Osteocyte (in vitro differentiated cells): ENCODE results near the gene LRRN3. TPM values are rescaled to one million over a fixed set of nuclear protein-coding genes. Genes with fewer than 3 reads are reported as not detected.

ENCODE experiments used
- DNase-seq: peaks from one replicate; pipeline ENCODE4 v3.0.0; 2021; ENCODE audit warnings: mixed read lengths; ENCODE audit not compliant: unreplicated experiment; ENCODE audit errors: extremely low spot score
- H3K27ac Mint-ChIP-seq: one replicate; pipeline ENCODE4 v1.8.0; 2021; ENCODE audit warnings: mild to moderate bottlenecking, mixed read lengths; ENCODE audit not compliant: unreplicated experiment
- H3K27me3 Mint-ChIP-seq: one replicate; pipeline ENCODE4 v1.8.0; 2021; ENCODE audit warnings: mixed read lengths; ENCODE audit not compliant: unreplicated experiment
- H3K36me3 Mint-ChIP-seq: one replicate; pipeline ENCODE4 v1.8.0; 2021; ENCODE audit warnings: mixed read lengths; ENCODE audit not compliant: unreplicated experiment
- H3K4me1 Mint-ChIP-seq: one replicate; pipeline ENCODE4 v1.8.0; 2021; ENCODE audit warnings: mixed read lengths; ENCODE audit not compliant: unreplicated experiment
- H3K4me3 Mint-ChIP-seq: one replicate; pipeline ENCODE4 v1.8.0; 2021; ENCODE audit warnings: mild to moderate bottlenecking, moderate library complexity, mixed read lengths; ENCODE audit not compliant: unreplicated experiment
- H3K9me3 Mint-ChIP-seq: one replicate; pipeline ENCODE4 v1.8.0; 2021; ENCODE audit warnings: mixed read lengths; ENCODE audit not compliant: unreplicated experiment
- CTCF ChIP-seq: fragments of 200-600 bp; sonication (generic); IDR thresholded peaks from 2 replicates; pipeline ENCODE4 v1.5.0; 2021; ENCODE audit warnings: antibody characterized with exemption, mild to moderate bottlenecking, moderate library complexity
- total RNA-seq: library from RNA; stranded (reverse); gene quantifications from 2 replicates; pipeline ENCODE4 v1.2.1, GENCODE V29; 2021

The LRRN3 gene
- total RNA-seq, 1 donor from 2014 or later, result 0.56 TPM

- H3K27ac Mint-ChIP-seq, result no peak overlapping the region
- no peak for TF ChIP-seq CTCF
- no peaks in the 10 kb centered on the region for H3K27me3 Mint-ChIP-seq
- no peak overlapping the region for H3K4me3 Mint-ChIP-seq
- no peak for DNase-seq
- H3K36me3 Mint-ChIP-seq, result no peaks in the 10 kb centered on the region
- peaks cover 18% of the 10 kb centered on the region for H3K4me1 Mint-ChIP-seq
- no peaks in the 10 kb centered on the region for H3K9me3 Mint-ChIP-seq
Measured at GRCh38 chr7:111074748-111075146, 16.2 kb upstream of the LRRN3 start.

GRCh38 chr7:111075498-111075897, 15.4 kb upstream of the LRRN3 start:
- Mint-ChIP-seq H3K9me3 (no peaks in the 10 kb centered on the region), H3K36me3 (no peaks in the 10 kb centered on the region), H3K27me3 (no peaks in the 10 kb centered on the region), H3K4me3 (no peak overlapping the region), H3K4me1 (peaks cover 18% of the 10 kb centered on the region), H3K27ac (no peak overlapping the region)
- DNase-seq, result no peak
- TF ChIP-seq CTCF, result no peak

- no peak overlapping the region for H3K4me3 Mint-ChIP-seq
- DNase-seq, result no peak
- peaks cover 18% of the 10 kb centered on the region for H3K4me1 Mint-ChIP-seq
- H3K27ac Mint-ChIP-seq, result no peak overlapping the region
- no peaks in the 10 kb centered on the region for H3K9me3 Mint-ChIP-seq
- no peak for TF ChIP-seq CTCF
- H3K36me3 Mint-ChIP-seq, result no peaks in the 10 kb centered on the region
- no peaks in the 10 kb centered on the region for H3K27me3 Mint-ChIP-seq
Measured at GRCh38 chr7:111076205-111076604, 14.7 kb upstream of the LRRN3 start.

- H3K27me3 Mint-ChIP-seq, result no peaks in the 10 kb centered on the region
- no peaks in the 10 kb centered on the region for H3K9me3 Mint-ChIP-seq
- no peak for DNase-seq
- H3K4me1 Mint-ChIP-seq, result peaks cover 21% of the 10 kb centered on the region
- H3K4me3 Mint-ChIP-seq, result no peak overlapping the region
- no peak overlapping the region for H3K27ac Mint-ChIP-seq
- no peaks in the 10 kb centered on the region for H3K36me3 Mint-ChIP-seq
- no peak for TF ChIP-seq CTCF
Measured at GRCh38 chr7:111077001-111077400, 13.9 kb upstream of the LRRN3 start.

GRCh38 chr7:111080495-111081105, 10.3 kb upstream of the LRRN3 start:
- no peak for TF ChIP-seq CTCF
- H3K4me1 Mint-ChIP-seq, result peaks cover 33% of the 10 kb centered on the region
- no peak for DNase-seq
- no peaks in the 10 kb centered on the region for H3K9me3 Mint-ChIP-seq
- H3K27me3 Mint-ChIP-seq, result no peaks in the 10 kb centered on the region
- H3K27ac Mint-ChIP-seq, result no peak overlapping the region
- no peaks in the 10 kb centered on the region for H3K36me3 Mint-ChIP-seq
- H3K4me3 Mint-ChIP-seq, result no peak overlapping the region
